ENCODE results near the gene RRP12. TPM values are rescaled to one million over a fixed set of nuclear protein-coding genes. Genes with fewer than 3 reads are reported as not detected.
A peak's percentile ranks its signal among the peaks of the same experiment; 100 is the strongest.

Gene RRP12
- polyA plus RNA-seq, 1 experiment = 10.6 TPM

DNA sequence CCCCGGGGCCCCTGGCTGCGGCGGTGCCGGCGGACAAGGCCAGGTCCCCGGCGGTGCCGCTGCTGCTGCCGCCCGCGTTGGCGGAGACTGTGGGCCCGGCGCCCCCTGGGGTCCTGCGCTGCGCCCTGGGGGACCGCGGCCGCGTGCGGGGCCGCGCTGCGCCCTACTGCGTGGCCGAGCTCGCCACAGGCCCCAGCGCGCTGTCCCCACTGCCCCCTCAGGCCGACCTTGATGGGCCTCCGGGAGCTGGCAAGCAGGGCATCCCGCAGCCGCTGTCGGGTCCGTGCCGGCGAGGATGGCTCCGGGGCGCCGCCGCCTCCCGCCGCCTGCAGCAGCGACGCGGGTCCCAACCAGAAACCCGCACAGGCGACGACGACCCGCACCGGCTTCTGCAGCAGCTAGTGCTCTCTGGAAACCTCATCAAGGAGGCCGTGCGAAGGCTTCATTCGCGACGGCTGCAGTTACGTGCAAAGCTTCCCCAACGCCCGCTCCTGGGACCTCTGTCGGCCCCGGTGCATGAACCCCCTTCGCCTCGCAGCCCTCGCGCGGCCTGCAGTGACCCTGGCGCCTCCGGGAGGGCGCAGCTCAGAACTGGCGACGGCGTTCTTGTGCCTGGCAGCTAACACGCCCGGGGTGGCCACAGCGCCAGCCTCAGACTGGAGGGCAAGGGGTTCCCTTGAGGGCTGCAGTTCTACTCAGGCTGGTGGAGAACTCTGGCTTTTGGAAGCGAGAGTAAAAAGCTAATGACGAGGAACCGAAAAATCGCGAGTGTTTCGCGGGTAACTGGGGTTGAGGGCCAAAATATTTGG is 81.3 kb downstream of the RRP12 start:
- TF ChIP-seq, protein P1, sequence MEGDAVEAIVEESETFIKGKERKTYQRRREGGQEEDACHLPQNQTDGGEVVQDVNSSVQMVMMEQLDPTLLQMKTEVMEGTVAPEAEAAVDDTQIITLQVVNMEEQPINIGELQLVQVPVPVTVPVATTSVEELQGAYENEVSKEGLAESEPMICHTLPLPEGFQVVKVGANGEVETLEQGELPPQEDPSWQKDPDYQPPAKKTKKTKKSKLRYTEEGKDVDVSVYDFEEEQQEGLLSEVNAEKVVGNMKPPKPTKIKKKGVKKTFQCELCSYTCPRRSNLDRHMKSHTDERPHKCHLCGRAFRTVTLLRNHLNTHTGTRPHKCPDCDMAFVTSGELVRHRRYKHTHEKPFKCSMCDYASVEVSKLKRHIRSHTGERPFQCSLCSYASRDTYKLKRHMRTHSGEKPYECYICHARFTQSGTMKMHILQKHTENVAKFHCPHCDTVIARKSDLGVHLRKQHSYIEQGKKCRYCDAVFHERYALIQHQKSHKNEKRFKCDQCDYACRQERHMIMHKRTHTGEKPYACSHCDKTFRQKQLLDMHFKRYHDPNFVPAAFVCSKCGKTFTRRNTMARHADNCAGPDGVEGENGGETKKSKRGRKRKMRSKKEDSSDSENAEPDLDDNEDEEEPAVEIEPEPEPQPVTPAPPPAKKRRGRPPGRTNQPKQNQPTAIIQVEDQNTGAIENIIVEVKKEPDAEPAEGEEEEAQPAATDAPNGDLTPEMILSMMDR (IDR thresholded peaks at IDR 0.05; ENCODE audit: low read depth, low read length) = no peak
- H3K27me3 ChIP-seq (ENCODE audit: control insufficient read depth, insufficient read depth, low read length) = peaks cover 6% of the 10 kb centered on the region
- H3K9me3 ChIP-seq (ENCODE audit: control insufficient read depth, insufficient read depth, low read length) = no peaks in the 10 kb centered on the region
- H3K27ac ChIP-seq (ENCODE audit: low read depth, low read length) = no peak overlapping the region
- ChIA-PET CTCF (interaction anchor here (0.8 to 2.0 kb wide), 5 partner anchors 11 to 85 kb away, joined by 3 to 7 read pairs (median 4); no protein-coding TSS in a partner anchor), POLR2A (interaction anchor here (1.0 to 2.3 kb wide), 4 partner anchors 8 to 41 kb away, joined by 4 to 18 read pairs (median 5); partner anchors contain the start of genes ARHGAP19 and FRAT2)
- no peak for DNase-seq (ENCODE audit: low read depth, low spot score)
- H3K4me3 ChIP-seq (ENCODE audit: low read depth, low read length) = peak overlapping the region; percentile 79

GRCh38 chr10:97318772-97319651 is 82.1 kb downstream of the RRP12 start, which contains the start of gene FRAT1:
Gene FRAT1, plus strand, starts transcription at chr10:97319271. Its CDS starts 183 bp downstream, at chr10:97319454.
- peaks cover 6% of the 10 kb centered on the region for H3K27me3 ChIP-seq (ENCODE audit: control insufficient read depth, insufficient read depth, low read length)
- ChIA-PET POLR2A (interaction anchor here (0.7 to 2.3 kb wide), 4 partner anchors 15 to 99 kb away, joined by 4 to 18 read pairs (median 5); partner anchors contain the start of genes ARHGAP19 and FRAT2), CTCF (interaction anchor here (0.6 to 2.0 kb wide), 5 partner anchors 12 to 117 kb away, joined by 3 to 9 read pairs (median 5); no protein-coding TSS in a partner anchor)
- TF ChIP-seq, protein P1 (IDR thresholded peaks at IDR 0.05; ENCODE audit: low read depth, low read length) = no peak
- peak; percentile 88 for DNase-seq (ENCODE audit: low read depth, low spot score)
- peak within 1 kb of the TSS; percentile 98 for H3K27ac ChIP-seq (ENCODE audit: low read depth, low read length)
- H3K9me3 ChIP-seq (ENCODE audit: control insufficient read depth, insufficient read depth, low read length) = no peaks in the 10 kb centered on the region
- H3K4me3 ChIP-seq (ENCODE audit: low read depth, low read length) = peak within 1 kb of the TSS; percentile 79

- ChIA-PET POLR2A (interaction anchor here (0.7 kb wide), 1 partner anchor 18 kb away, joined by 3 read pairs; no protein-coding TSS in a partner anchor), CTCF (interaction anchor here (0.7 kb wide), 1 partner anchor 36 kb away, joined by 3 read pairs; no protein-coding TSS in a partner anchor)
- H3K9me3 ChIP-seq (ENCODE audit: control insufficient read depth, insufficient read depth, low read length) = no peaks in the 10 kb centered on the region
- no peak overlapping the region for H3K27ac ChIP-seq (ENCODE audit: low read depth, low read length)
- TF ChIP-seq, protein P1 (IDR thresholded peaks at IDR 0.05; ENCODE audit: low read depth, low read length) = no peak
- H3K27me3 ChIP-seq (ENCODE audit: control insufficient read depth, insufficient read depth, low read length) = no peaks in the 10 kb centered on the region
- no peak for DNase-seq (ENCODE audit: low read depth, low spot score)
- H3K4me3 ChIP-seq (ENCODE audit: low read depth, low read length) = no peak overlapping the region
Observed at GRCh38 chr10:97314671-97315070, 86.5 kb downstream of the RRP12 start.

DNA sequence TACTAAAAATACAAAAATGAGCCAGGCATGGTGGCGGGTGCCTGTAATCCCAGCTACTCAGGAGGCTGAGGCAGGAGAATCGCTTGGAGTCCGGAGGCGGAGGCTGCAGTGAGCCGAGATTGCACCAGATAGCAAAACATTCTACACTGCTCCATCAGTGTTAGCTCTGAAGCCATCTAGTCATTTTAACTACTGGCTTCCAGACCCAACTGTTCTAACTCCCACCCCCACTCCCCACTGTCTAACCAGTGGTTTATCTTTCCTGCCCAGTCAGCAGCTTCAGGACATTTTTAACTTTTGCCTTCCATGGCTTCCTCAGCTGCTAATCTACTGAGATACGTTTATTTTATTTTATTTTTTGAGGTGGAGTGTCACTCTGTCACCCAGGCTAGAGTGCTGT is 88.2 kb downstream of the RRP12 start:
- Histone ChIP-seq H3K27ac (ENCODE audit: low read depth, low read length) (no peak overlapping the region), H3K9me3 (ENCODE audit: control insufficient read depth, insufficient read depth, low read length) (no peaks in the 10 kb centered on the region), H3K4me3 (ENCODE audit: low read depth, low read length) (no peak overlapping the region), H3K27me3 (ENCODE audit: control insufficient read depth, insufficient read depth, low read length) (no peaks in the 10 kb centered on the region)
- POLR2A ChIA-PET = no interaction called here
- no peak for DNase-seq (ENCODE audit: low read depth, low spot score)
- TF ChIP-seq, protein P1 (IDR thresholded peaks at IDR 0.05; ENCODE audit: low read depth, low read length) = no peak
- CTCF ChIA-PET = no interaction called here

All from AG04450 (cell line).